ENCODE data around the gene DNAJC1.

DNAJC1 gene

GRCh38 chr10:21707498-21707897, 296.0 kb downstream of the DNAJC1 start:
- H3K27ac ChIP-seq: no peak overlapping the region
- no peak for DNase-seq (ENCODE audit: low read depth, low spot score)

Measured in epithelial cell of prostate (primary cell).